Stimulated activated naive CD8-positive, alpha-beta T cell treated with anti-CD3 and anti-CD28 coated beads, Interleukin-15, Interleukin-2, amounts not matched to agents 100 U/mL and 50 U/mL, for 24 hours (primary cell): Measurements from ENCODE around the gene CFAP221.
A peak's percentile ranks its signal among the peaks of the same experiment; 100 is the strongest.

ENCODE experiments used
- ATAC-seq: fragments of 150-1000 bp; cut with Tn5 transposase; one replicate; pipeline ENCODE4 v1.10.0; 2021
- DNase-seq: peaks from one replicate; pipeline ENCODE4 v3.0.0; 2021

Gene CFAP221

DNA sequence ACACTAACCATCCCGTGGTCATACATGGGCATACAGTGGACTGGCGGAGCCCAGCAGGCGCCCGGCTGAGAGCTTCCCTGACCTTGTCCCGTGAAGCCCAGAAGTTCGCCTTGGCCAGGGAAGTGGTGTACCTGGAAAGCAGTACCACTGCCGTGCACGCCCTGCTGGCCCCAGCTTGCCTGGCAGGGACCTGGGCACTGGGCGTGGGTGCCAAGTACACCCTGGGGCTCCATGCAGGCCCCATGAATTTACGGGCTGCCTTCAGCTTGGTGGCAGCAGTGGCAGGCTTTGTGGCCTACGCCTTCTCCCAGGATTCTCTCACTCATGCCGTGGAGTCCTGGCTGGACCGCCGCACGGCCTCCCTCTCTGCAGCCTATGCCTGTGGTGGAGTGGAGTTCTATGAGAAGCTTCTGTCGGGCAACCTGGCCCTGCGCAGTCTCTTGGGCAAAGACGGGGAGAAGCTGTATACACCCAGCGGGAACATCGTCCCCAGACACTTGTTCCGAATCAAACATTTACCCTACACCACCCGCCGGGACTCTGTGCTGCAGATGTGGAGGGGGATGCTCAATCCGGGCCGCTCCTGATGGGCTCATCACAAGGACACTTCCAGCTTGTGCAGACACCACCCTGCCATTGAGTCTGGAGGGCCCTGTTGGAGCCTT, 137.1 kb downstream of the CFAP221 start:
- ATAC-seq (no peak), DNase-seq (no peak)

- ATAC-seq (no peak), DNase-seq (no peak)
These were observed 137.6 kb downstream of the CFAP221 start for GRCh38 chr2:119681868-119682220.

- no peak for DNase-seq
These were observed 138.3 kb downstream of the CFAP221 start for GRCh38 chr2:119682578-119682977.

GRCh38 chr2:119683074-119683712, 138.9 kb downstream of the CFAP221 start:
- no peak for DNase-seq
- no peak for ATAC-seq

More at GRCh38 chr2:119682578-119682977, 138.3 kb downstream of the CFAP221 start:
- no peak for ATAC-seq

DNA sequence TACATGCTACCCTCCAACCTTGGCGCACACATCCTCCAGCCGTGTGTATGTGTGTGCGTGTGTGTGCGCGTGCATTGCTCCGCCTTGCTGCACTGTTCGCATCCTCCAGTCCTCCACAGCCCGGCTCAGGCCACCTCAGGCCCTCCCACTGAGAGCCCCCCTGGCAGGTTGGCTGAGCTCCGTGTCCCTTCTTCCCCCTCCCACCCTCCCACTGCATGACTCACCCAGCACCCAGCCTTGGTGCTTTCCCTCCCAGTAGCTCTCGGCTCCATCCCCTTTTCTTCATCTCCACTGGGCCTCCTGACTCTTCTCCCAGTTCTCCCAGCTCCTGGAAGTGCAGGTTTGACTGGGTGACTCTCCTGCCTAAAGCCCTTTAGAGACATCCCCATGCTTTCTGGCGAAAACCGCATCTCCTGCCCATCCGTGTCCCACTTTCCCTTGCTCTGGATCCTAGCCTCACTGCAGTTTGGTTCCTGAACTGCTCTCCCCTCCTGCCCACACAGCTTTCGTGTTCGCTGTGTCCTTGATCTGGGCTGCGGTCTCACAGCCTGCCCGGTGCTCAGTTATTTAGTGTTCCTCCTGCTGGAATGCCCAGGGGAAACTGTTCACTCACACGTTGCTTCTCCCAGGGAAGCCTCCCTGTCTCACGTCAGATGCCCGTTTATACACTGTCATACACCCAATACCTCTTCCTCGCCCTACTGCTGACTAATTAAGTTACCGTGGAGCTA, 139.6 kb downstream of the CFAP221 start:
- ATAC-seq (no peak), DNase-seq (no peak)

DNA sequence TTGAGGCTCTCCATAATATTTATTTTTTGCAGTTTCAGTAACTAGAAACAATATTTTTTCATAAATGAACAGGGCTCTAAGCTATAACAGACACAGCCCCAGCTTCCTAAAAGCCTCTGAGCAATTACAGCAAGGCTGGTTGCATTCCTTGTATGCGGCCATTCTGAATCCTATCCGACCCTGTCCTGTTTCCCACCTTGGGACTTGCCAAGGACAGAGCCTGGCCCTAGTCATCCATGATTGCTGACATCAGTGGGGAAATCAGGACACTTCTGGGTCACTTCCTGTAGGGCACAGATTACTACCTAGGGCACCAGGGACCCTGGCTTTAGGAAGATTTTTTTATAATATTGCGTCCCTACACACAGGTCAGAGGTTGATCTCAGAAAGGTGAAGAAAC, 140.3 kb downstream of the CFAP221 start:
- ATAC-seq (no peak), DNase-seq (no peak)

GRCh38 chr2:119688616-119689015, 144.4 kb downstream of the CFAP221 start:
- DNase-seq (no peak), ATAC-seq (no peak)

DNA sequence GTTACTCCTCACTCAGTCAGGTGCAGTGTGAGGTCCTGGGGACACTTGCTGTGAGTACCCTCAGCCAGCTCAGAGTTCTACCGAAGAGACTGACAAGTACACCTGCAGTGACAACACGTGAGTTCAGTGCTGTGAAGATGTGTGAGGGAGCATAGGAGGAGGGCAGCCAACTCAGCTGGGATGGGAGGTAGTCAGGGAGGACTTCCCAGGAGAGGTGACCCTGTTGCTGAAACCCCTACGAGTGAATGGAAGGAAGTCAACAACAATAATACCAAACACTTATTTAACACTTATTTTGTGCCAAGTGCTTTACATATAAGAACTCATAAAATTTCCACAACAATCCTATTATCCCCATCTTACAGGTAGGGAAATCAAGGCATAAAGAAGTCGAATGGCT, 145.0 kb downstream of the CFAP221 start:
- DNase-seq: no peak
- no peak for ATAC-seq

DNA sequence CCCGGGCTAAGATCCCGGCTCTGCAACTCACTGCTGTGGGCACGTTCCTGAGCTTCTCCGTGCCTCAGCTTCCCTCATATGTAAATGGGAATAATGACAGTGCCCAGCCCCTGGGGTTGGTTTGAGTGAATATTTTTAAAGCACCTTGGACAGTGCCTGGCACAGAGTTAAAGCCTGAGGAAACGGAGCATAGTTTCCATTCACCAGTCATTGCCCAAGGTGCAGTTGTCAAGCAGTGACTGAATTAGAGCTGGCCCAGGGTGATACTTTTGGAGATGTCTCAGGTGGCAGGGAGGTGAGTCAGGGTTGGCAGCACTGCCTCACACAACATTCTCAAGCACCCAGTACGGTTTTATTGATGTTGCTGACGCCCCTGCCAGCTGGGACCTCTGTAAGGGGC, 146.9 kb downstream of the CFAP221 start:
- no peak for DNase-seq
- no peak for ATAC-seq

- DNase-seq: no peak
- ATAC-seq: no peak
These were observed 147.5 kb downstream of the CFAP221 start for GRCh38 chr2:119691651-119692245.

GRCh38 chr2:119692310-119692709, 148.1 kb downstream of the CFAP221 start:
- no peak for DNase-seq
- no peak for ATAC-seq

GRCh38 chr2:119692954-119693353, 148.7 kb downstream of the CFAP221 start:
- no peak for ATAC-seq
- DNase-seq: no peak

GRCh38 chr2:119693567-119693966, 149.3 kb downstream of the CFAP221 start:
- no peak for DNase-seq
- no peak for ATAC-seq

GRCh38 chr2:119693967-119694366, 149.7 kb downstream of the CFAP221 start:
- no peak for ATAC-seq
- DNase-seq: no peak

DNA sequence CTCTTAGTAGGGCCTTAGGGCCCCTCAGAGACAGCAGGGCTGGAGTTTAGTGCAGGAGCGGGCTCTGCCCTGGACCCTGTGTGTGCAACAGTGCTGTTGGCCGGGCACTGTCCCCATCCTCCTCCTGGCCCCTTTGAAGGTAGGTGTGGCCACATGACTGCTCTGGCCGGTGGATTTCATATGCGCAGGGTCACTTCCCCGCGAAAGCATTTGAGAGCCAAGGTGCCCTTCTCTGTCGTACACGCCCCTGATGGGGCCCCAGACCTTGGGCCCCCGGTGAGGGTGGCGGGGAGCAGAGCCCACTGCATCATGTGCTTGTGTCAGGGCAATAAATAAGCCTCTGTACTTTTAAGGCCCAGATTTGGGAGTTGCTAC, 150.2 kb downstream of the CFAP221 start:
- DNase-seq: no peak

GRCh38 chr2:119694845-119695521, 150.7 kb downstream of the CFAP221 start:
- DNase-seq (no peak), ATAC-seq (no peak)

More for the DNA sequence above, 150.2 kb downstream of the CFAP221 start:
- ATAC-seq: no peak

DNA sequence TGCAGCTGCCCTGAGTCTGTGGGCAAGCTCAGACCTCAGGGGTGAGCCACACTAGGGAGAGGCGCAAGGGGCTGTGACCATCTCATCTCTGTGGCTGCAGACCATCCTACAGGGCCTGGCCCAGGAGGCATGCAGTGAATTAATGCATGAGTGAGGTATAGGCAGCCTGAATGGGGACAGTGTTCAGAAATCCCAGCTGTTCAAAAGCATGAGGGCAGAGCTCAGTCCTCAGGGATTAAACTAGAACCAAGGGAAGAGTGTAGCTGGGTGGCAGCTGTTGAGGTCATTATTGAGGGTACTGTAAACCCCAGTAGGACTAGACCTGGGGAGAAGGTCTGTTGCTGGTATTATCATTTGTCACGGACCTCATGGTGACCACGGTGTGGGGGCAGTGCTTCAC, 151.8 kb downstream of the CFAP221 start:
- no peak for ATAC-seq
- DNase-seq: no peak

GRCh38 chr2:119696494-119697030, 152.3 kb downstream of the CFAP221 start:
- ATAC-seq (no peak), DNase-seq (no peak)

GRCh38 chr2:119697290-119698020, 153.2 kb downstream of the CFAP221 start:
- peak; percentile 73 for ATAC-seq
- DNase-seq: no peak

GRCh38 chr2:119698246-119698645, 154.0 kb downstream of the CFAP221 start:
- ATAC-seq: no peak

GRCh38 chr2:119699016-119699606, 154.9 kb downstream of the CFAP221 start:
- DNase-seq: no peak
- ATAC-seq: no peak

More at GRCh38 chr2:119698246-119698645, 154.0 kb downstream of the CFAP221 start:
- no peak for DNase-seq
